NAMALWA (cell line): ENCODE measurements around the gene MOSMO.

Source experiments
- DNase-seq: peaks from one replicate; pipeline ENCODE4 v3.0.0-alpha.2; 2015; ENCODE audit warnings: low spot score

MOSMO gene

DNA sequence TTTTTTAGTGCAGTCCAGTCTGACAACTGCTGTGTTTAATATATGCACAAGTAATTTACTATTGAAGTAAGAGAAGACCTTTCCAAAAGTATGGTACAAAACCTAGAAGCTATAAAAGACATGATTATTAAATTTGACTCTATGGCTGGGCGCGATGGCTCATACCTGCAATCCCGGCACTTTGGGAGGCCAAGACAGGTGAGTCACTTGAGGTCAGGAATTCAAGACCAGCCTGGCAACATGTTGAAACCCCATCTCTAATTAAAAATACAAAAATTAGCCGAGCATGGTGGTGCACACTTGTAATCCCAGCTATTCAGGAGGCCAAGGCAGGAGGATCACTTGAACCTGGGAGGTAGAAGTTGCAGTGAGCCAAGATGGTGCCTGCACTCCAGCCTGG, 43.1 kb downstream of the MOSMO start:
- DNase-seq, result no peak

DNA sequence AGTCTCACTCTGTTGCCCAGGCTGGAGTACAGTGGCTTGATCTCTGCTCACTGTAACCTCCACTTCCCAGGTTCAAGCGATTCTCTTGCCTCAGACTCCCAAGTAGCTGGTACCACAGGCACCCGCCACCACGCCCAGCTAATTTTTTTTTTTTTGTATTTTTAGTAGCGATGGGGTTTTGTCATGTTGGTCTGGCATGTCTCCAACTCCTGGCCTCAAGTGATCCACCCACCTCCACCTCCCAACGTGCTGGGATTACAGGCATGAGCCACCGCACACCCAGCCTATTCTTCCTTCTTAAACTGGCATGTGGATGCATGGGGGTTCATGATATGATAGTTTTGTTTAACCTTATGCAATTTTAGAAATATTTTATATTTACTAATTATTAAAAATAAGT, 45.1 kb downstream of the MOSMO start:
- no peak for DNase-seq

DNA sequence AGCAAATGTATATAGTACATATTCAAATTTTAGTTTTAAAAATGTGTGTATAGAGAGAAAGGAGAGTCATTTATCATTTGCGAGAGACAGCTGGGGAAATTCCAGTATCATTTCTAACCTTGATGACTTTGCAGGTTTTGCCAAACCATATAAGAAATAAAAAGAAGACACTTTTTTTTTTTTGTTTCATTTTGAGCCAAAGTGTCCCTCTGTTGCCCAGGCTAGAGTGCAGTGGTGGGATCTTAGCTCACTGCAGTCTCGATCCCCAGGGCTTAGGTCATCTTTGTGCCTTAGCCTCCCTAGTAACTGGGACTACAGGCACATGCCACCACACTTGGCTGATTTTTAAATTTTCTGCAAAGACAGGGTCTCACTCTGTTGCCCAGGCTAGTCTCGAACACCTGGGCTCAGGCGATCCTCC, 46.0 kb downstream of the MOSMO start:
- DNase-seq, result no peak

DNA sequence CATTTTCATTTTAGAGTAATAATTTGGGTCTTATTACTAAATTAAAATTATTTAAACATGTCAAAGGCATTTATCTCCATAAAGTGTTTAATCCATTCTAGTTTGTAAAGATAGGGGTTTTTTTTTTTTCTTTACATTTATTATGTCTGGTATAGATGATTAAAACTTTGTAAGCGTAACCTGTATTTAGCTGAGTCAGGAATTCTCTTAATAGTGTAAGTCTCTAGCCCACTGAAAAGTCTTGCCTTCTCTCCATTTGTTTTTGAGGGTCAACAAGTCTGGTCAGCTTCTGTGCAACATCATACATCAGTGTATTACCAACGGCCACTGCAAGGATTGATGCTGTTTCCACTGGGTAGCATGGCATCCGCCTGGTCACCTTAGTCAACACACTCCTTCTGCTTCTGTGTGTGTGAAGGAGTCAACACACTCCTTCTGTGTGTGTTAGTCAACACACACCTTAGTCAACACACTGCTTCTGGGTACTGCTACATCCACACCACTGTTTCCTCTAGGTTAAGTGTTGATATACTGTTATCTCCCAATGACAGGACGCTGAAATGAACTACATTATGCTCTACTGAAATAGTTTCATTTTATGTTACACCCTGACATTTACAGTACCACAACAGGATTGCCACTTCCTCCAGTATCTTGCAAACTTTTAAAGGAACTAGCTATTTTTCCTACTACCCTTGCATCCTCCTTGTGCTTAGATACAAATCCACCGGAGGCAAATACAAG, 47.1 kb downstream of the MOSMO start:
- DNase-seq, result no peak

DNA sequence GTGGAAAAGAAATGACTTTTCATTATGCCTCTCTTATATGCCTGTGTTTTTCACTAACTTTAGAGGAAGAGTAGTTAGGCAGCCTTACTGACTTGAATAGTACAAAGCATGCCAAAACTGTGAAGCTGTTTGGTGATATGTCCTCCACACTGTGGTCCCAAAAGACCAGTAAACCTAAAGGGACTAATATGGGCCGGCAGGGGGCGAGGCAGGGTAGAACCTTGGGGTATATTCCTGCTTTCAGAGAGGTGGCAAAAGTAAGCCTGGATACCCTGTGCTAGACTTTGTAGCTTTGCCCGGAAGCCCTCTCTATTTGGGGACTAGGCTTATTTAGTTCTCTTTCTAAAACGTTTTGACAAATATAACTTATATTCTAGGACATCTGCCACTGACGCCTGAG, 48.0 kb downstream of the MOSMO start:
- DNase-seq, result no peak

DNA sequence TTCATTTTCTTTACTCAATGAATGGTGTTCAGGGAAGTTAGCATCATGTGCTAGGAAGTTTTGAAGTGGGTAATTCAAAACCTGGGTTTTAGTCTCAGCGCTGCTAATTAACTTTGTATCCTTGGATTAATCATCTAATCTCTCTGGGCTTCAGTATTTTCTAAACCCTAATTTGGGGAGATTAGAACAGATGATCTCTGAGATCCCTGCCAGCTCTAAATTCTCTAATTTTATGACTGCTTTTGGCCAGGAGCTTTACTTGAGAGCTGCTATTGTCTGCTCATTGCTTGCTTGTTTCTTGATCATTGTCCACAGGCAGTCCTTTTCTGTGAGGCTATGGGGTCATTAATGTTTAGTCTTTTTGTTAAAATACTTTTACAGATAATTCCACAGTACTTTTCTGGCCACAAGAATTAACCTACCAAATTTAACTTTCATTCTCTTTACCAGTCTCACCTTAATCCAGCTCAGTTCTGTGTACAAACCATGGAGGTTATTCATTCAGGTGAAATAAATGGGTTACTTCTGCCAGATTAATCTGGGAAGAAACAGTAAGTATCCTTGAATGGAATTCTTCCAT, 56.1 kb downstream of the MOSMO start:
- no peak for DNase-seq

DNA sequence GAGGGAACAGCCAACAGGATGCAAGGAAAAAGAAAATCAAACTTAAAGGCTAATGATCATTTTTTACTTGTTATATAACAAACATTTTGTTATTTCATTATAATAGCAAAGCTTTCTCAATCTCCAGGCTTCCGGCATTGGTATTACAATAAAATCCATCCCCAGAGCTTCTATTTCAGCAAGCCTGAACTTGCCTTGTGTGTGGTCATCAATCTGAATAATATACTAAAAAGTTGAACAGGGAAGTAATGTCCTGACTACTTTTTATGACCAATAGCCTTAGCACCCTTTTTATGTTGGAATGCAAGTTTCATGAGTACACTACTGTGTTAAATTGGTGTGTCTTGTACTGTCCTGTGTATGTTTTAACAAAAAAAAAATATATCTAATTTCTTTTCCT, 57.3 kb downstream of the MOSMO start:
- no peak for DNase-seq

DNA sequence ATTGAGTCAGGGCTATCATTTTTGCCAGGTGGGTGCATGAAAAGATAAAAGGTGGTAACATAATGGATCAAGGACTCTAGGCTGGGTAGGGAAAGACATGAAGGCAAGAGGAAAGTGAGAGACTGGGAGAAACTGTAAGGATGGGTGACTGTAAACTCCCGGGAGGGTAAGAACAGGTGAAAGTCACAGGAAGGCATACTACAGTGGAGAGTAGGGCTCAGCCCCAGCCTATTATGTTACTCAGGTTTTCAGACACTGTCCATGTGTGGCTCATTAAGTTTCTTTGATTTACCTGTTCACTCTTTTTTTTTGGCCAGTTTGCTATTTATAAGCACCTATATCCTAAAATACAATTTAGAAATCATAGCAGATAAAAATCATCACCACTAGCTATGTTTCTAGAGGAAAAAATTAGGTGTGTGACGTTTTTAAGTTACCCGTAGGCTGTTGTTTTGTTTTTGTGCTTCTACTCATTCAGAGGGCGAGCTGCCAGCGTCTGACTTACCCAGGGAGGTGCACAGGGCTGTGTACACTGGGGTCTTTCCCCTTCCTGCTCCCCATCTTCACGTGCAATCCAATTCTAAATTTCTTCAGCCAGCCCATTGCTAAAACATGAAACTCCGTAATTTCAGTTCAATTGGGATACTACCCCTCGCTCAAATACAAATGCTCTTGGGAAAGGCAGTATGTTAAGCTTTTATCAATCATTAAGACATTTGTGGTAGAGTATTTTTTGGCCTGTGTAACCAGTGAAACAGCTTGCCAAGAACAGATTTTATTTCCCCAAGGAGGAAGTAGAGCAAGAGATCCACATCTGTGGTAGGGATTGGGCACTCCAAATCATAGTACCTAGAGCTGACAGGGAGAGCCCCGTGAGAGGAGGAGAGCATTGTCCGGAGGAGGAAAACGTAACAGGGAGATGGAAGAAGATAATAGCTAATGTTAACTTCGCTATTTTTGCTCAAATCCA, 62.7 kb downstream of the MOSMO start:
- DNase-seq, result no peak

DNA sequence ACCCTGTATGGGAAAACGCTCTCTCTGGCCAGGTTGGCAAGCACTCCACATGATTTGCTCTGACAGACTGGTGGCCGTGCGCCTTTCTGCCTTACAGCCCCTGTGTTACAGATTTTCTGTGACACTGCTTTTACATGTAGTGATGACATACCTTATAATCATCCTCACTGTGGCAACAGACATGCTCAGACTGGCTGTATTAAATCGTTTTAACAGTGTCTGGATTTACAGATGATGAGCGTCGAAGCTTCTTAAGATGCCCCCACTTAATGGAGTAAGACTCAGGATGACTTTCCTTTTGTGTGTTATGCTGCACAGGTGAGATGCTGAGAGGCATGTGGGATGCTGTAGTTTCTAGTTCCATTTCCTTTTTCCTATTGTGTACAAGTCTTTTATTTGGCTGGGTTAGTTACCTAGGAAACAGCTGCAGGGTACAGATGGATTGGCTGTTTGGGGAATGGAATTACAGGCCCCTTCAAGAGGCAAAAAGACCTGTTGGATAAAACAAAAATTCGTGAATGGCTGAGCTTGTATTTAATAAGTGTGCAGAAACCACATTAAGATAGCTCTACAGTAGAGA, 63.5 kb downstream of the MOSMO start:
- DNase-seq, result no peak

DNA sequence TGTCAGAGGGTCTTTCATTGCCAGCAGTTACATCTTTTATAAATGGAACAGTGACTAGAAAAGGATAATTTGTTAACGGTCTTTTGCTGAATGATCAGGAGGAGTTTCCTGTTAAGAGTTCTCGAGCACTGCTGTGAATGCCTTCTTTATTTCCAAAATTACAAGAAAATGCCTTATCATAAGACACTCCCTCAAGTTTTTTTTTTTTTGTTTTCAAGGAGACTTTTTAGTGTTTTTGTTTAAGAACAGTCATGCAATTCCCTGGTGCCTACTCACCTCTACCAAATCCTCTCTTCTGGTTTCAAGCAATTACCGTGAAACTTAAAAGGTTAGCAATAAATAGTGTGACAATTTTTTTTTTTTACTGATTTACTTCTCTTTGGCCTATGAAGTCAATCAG, 65.4 kb downstream of the MOSMO start:
- DNase-seq, result no peak

DNA sequence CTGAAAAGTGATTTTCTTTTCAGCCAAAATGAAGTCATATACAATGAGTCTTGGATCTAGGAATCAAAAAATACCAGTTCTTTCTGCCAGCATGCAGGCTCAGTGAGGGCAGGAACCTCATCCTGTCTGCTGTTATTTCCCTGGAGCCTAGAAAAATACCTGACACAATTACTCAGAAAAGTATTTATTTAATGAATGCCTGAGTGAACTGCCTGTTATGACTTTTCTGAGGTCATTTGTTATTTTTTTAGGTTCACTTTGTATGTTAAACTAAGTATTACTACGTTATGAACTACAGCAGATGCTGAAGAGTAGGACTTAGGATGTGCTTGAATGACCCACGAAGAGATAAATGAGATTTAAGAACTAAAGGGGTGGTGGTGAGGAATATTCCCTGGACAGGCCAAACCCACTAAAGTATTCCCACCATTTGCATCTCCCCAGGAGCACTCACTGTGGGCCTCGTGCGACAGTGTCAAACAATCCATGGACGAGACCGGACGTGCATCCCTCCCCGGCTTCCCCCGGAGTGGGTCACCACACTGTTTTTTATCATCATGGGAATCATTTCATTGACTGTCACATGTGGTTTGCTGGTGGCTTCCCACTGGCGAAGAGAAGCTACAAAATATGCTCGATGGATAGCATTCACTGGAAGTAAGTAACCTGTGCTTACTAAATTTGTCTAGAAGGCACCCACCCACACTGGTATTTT, 67.3 kb downstream of the MOSMO start:
- DNase-seq, result no peak

DNA sequence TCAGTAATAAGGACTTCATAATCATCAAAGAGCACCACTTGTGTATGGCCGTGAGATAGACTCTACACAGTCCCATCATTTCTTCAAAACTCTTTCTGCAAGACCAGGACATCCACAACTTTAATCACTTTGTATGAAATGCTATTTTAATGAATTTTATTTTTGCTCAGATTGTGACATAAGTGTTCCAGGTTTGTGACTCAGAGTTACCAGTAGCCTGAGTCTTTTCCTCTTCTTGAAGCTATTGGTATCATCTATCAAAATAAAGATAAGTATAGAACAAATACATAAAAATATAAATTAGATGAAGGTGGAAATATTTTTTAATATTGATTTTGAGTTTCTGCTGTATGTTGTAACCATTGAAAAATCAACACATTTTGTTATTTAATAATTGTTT, 67.9 kb downstream of the MOSMO start:
- no peak for DNase-seq

DNA sequence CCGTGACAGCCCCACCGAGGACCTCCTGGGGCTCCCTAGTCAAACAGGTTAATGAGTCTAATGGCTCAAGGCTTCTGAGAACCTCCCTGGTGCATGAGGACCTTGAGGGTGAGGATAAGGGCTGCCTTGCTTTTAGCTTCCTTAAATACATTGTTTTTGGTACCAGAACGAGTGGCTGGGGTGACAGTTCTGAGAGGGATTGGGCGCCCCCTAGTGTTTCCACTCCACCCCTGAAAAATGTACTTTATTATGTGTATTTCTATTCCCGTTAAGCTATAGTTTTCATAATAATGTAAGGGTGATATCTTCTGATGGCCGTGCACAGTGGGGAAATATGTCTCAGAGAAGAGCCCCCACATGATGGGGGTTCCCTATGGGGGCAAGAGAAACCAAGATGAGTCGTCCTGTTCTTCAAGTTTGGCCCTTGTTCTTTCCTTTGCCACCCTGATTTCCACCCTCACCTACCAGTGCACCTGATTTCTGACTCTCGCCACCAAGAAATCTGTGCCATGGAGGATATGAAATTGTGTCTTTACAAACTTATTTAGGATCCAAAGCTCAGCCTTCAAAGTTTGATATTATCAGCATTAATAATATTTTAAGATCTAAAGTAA, 69.9 kb downstream of the MOSMO start:
- peak; percentile 79 for DNase-seq

DNA sequence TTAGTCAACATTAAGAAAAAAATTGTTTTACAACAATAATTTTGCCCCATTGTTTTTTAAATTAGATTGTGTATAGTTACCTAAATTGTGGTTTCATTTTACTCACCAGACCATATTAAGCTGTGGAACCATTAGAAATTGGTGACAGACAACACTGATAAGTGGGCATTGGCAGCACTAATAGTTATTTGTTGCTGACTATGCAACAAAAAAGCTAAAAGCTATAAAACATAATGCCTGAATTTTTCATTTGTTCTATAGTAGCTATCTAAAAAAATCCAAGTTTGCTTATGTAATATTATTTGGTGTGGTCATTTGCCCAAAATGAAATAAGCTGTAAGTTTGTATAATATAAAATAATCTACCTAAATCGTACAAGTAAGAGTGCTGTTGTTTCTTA, 70.7 kb downstream of the MOSMO start:
- no peak for DNase-seq

DNA sequence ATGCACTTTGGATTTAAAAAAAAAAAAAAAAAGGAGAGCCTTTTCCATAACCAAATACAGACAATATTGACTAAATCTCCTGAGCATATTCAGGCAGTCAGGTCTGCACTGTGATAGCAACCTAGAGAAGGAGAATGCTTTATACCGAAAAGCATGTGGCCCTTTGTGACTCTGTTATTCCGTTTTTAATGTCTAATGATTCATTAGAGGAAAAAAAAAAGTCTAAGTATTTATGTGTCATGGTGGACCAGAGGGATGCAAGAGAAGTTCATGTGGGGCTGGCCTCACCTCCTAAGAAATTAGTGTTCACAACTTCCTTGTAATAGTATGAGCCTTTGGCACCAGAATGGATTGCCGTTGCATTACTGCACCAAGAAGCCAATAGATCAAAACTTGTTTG, 73.1 kb downstream of the MOSMO start:
- DNase-seq, result no peak

DNA sequence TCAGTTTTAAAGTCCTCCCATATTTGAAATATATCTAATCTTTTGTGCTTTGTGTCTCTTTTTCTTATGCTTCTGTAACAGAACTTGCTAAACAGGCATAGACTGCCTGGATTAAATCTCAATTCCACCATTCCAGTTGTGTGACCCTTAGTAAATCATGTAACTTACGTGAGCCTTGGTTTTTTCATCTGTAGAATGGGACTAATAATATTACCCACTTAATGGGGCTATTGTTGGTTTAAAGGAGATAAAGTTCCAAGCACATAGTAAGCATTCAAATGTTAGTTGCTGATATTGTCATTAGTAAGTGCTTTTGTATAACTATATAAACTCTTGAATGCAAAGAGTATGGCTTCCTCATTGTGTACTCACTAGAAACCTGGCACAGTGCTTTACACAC, 78.5 kb downstream of the MOSMO start:
- DNase-seq, result no peak

DNA sequence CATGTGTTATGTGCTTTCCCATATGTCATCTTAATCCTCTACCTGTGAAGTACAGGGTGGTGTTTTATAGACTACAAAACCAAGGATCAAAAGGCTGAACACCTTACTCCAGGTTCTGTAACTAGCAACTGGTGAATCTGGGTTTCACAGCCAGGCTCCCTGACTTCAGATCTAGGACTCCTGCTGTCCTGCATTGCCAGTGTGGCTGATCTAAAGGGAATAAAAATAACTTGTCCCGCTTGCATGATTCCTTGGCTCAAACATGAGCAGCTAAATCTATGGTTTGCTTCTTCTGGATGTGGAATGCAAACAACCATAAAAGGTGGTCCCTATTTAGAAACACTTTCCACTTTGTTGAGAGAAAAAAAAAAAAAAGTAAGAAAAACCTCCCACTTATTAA, 80.7 kb downstream of the MOSMO start:
- no peak for DNase-seq

DNA sequence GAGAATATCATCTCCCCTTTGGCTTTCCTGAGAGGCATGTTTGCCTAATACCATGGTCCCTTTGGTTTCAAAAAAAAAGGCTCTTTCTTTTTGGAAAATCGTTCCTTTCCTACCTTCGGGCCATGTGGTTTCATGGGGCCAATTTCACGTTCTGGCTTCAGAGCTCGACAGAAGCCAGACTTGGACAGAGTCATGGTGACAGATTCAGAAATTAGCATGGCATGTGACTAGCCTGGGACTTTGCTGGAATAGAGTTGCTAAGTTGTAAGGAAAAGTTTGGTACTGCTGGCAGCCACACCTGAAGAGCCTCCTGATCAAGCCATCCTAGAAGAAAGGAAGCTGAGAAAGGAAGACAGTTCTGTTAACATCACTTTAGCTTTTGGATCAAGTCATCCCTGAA, 82.0 kb downstream of the MOSMO start:
- DNase-seq, result no peak

DNA sequence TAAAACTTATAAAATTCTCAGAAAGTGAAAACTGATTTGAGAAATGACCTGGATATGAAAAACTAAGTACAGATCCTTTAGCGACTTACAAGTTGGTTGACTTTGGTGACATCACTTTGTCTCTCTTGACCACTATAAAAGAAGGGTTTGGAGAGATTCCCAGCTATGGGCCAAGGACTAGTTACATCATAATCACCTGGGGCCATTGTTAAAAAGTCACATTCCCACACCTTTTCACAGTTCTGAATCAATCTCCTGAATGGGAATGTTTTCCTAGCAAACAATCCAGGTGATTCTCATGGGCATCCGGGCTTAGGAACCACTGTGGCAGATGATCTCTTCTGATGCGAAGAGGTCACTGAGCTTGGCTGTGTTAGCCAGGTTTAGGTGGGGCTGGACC, 83.8 kb downstream of the MOSMO start:
- no peak for DNase-seq

DNA sequence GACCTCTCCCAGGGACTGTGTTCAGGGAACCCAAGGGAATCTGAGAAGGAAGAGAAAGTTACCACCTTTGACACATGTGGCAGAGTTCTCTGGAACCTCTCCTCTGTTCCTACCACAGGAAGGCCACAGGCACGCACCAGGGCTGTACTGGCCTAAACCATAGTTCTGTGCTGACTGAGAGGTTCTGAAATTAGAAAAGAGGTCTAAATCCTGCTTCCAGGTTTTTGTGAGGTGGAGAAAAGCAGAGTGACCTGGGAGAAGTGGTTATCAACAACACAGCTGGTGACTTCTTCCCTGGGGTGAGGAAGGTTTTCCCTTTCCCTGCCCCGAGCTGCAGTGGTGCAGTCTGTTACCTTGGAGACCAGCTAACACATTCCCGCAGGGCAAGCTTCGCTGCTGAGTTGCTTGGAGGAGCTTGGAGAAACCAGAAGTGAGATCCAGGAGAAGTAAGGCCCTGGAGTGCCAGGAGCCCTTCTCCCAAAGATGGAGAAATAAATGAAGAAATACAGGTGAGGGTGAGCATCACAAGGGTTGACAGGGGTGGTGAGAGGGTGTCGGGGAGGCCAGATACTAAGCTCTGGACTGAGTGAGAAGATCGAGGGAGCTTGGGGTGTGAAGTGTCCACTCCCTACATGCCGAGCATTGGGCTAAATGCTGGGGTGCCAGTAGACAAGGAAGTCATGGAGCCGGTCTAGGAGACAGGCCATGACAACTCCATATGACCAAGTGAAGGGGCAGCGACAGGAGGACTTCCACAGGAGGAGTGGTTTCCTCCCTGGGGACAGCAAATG, 84.4 kb downstream of the MOSMO start, which contains the start of gene VWA3A:
VWA3A (plus strand) TSS at position 399 of the 791 bp plus-strand sequence; CDS start at position 496, 97 bp downstream.
- no peak for DNase-seq

DNA sequence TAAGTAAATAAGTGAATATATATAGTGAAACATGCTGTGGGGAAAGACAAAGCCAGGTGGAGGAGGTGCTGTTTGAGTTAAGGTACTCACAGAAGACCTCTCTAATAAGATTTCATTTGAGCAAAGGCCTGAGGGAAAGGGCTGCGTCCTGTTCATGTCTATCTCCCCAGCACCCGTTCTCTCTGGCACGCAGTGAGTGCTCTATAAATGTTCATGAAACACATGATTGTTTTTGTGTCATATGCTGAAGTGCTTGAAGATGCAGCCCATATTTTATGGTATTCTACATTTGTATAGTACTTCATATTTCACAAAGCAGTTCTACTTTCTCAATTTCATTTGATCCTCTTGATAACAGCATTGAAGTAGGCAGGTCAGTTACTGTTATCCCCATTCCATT, 85.4 kb downstream of the MOSMO start:
- no peak for DNase-seq
